ENCODE data around the gene NTRK2.

DNA sequence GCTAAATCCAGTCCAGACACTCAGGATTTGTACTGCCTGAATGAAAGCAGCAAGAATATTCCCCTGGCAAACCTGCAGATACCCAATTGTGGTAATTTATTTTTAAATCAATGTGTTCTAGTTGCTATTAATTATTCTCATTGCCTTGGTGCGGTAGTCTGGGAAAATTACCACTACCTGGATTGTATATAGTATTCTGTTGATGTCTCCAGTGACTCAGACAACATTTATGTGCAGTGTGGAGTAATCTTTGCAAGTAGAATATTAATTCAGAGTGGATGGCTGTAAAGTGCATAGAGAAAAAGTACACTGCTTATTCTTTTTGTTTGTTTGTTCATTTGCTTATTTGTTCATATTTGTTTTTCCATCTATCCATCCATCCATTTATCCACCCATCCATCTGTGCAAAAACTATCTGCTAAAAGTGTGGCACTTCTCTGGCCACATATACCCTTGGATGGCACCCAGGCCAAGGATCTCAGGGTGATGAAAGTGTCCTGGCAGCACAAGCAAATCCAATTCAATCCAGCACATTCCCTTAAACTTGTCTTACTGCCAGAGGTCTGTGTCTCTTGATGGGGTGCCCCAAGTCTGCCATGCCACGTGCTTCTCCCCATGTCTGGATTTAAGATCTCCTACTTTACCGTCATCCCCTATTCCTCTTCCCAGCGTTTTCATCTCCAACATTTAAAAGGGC lies 41.3 kb downstream of the NTRK2 start:
- no peak for TF ChIP-seq EZH2 (IDR thresholded peaks at IDR 0.05)
- no peak for TF ChIP-seq YY1 (IDR thresholded peaks at IDR 0.05; ENCODE audit: extremely low read depth, insufficient replicate concordance, low read depth, low read length)
- no peak for TF ChIP-seq ZNF274 (IDR thresholded peaks at IDR 0.05; ENCODE audit: low read depth, low read length)
- TF ChIP-seq, protein P1, sequence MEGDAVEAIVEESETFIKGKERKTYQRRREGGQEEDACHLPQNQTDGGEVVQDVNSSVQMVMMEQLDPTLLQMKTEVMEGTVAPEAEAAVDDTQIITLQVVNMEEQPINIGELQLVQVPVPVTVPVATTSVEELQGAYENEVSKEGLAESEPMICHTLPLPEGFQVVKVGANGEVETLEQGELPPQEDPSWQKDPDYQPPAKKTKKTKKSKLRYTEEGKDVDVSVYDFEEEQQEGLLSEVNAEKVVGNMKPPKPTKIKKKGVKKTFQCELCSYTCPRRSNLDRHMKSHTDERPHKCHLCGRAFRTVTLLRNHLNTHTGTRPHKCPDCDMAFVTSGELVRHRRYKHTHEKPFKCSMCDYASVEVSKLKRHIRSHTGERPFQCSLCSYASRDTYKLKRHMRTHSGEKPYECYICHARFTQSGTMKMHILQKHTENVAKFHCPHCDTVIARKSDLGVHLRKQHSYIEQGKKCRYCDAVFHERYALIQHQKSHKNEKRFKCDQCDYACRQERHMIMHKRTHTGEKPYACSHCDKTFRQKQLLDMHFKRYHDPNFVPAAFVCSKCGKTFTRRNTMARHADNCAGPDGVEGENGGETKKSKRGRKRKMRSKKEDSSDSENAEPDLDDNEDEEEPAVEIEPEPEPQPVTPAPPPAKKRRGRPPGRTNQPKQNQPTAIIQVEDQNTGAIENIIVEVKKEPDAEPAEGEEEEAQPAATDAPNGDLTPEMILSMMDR (IDR thresholded peaks at IDR 0.05 in 2 of 3, conservative IDR thresholded peaks at IDR 0.05 in 1 of 3; ENCODE audit: borderline replicate concordance in 1 of 3, insufficient read depth in 1 of 3, low read depth in 2 of 3, low read length in 2 of 3) = no peak
- TF ChIP-seq, protein P2, sequence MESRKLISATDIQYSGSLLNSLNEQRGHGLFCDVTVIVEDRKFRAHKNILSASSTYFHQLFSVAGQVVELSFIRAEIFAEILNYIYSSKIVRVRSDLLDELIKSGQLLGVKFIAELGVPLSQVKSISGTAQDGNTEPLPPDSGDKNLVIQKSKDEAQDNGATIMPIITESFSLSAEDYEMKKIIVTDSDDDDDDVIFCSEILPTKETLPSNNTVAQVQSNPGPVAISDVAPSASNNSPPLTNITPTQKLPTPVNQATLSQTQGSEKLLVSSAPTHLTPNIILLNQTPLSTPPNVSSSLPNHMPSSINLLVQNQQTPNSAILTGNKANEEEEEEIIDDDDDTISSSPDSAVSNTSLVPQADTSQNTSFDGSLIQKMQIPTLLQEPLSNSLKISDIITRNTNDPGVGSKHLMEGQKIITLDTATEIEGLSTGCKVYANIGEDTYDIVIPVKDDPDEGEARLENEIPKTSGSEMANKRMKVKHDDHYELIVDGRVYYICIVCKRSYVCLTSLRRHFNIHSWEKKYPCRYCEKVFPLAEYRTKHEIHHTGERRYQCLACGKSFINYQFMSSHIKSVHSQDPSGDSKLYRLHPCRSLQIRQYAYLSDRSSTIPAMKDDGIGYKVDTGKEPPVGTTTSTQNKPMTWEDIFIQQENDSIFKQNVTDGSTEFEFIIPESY (IDR thresholded peaks at IDR 0.05; ENCODE audit: extremely low read depth, insufficient replicate concordance, low read length) = no peak
- TF ChIP-seq ZFX (IDR thresholded peaks at IDR 0.05) = no peak
- no peak for TF ChIP-seq REST (IDR thresholded peaks at IDR 0.05; ENCODE audit: low read depth)
- TF ChIP-seq SP1 (IDR thresholded peaks at IDR 0.05; ENCODE audit: low read depth) = no peak
- TF ChIP-seq POLR2A (IDR thresholded peaks at IDR 0.05; ENCODE audit: borderline replicate concordance, extremely low read depth, insufficient read depth, insufficient read length) = no peak
- no peak for TF ChIP-seq RAD21 (IDR thresholded peaks at IDR 0.05; ENCODE audit: low read depth)
- TF ChIP-seq, protein P3, sequence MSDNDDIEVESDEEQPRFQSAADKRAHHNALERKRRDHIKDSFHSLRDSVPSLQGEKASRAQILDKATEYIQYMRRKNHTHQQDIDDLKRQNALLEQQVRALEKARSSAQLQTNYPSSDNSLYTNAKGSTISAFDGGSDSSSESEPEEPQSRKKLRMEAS (IDR thresholded peaks at IDR 0.05) = no peak
- no peak for TF ChIP-seq POLR2AphosphoS5 (IDR thresholded peaks at IDR 0.05; ENCODE audit: low read depth, low read length)

Measured in HCT116 (cell line).